Stomach (tissue), 4 donors: ENCODE results near the gene DIP2A.

Source experiments
- CTCF ChIP-seq, 7 experiments: fragments of 450-650 bp in 4 of 7; fragments of 200-600 bp in 3 of 7; sonication (generic) in 3 of 7; IDR thresholded peaks; one replicate each; pipeline ENCODE4 v1.5.1; 2016 to 2019; ENCODE audit warnings: antibody characterized with exemption in 7 of 7, control low read depth in 2 of 7, mild to moderate bottlenecking in 1 of 7
- POLR2A ChIP-seq, 4 donors: fragments of 450-650 bp; IDR thresholded peaks; one replicate each; pipeline ENCODE4 v1.6.1; 2016; ENCODE audit warnings: antibody characterized with exemption in 4 of 4, control low read depth in 2 of 4, mild to moderate bottlenecking in 1 of 4, moderate library complexity in 1 of 4

GRCh38 chr21:46598581-46599572, 140.2 kb downstream of the DIP2A start:
- TF ChIP-seq POLR2A (IDR thresholded peaks at IDR 0.05) (no peak), CTCF (IDR thresholded peaks at IDR 0.05) (no peak)
